ENCODE measurements around the gene RMC1.

DNA sequence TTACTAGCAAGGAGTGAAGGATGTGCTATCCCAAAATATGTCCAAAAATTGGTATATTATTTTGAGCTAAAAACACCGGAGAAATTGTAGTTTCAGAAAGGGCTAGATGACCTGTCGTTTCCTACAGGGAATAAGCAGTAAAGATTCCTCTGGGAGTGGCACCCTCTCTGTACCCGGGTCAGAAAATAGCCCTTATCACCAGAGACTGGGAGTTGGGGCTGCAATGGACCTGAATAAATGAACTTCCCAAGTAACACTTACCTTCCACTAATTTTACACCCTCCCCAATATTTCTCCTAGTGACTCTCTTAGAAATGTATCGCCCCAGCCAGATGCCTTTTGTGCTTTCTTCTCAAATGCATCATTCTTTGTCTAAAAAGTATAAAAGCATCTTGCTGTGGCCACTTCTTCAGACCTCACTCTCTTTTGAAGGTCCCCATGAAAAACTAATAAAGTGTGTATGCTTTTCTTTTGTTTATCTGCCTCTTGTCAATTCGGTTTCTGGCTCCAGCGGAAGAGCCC, 734 bp upstream of the RMC1 start:
- TF ChIP-seq BHLHE40 (IDR thresholded peaks at IDR 0.05; ENCODE audit: borderline replicate concordance) (no peak), CTBP1 (IDR thresholded peaks at IDR 0.05; ENCODE audit: borderline replicate concordance) (no peak), TARDBP (IDR thresholded peaks at IDR 0.05) (no peak), NFRKB (IDR thresholded peaks at IDR 0.05) (no peak), FOXM1 (IDR thresholded peaks at IDR 0.05; ENCODE audit: borderline replicate concordance) (no peak), SUZ12 (IDR thresholded peaks at IDR 0.05) (no peak), ELF4 (IDR thresholded peaks at IDR 0.05) (no peak), SP1 (IDR thresholded peaks at IDR 0.05) (no peak), L3MBTL2 (conservative IDR thresholded peaks at IDR 0.05) (no peak)
